Kidney glomerular epithelial cell (primary cell): Measurements from ENCODE around the gene ACVR2B.

Experiments used
- DNase-seq: peaks from one replicate; lab custom pipeline; 2025; lab: John Stamatoyannopoulos, UW

The ACVR2B gene

GRCh38 chr3:38533285-38533976 lies 79.7 kb downstream of the ACVR2B start:
- DNase-seq, result no peak

DNA sequence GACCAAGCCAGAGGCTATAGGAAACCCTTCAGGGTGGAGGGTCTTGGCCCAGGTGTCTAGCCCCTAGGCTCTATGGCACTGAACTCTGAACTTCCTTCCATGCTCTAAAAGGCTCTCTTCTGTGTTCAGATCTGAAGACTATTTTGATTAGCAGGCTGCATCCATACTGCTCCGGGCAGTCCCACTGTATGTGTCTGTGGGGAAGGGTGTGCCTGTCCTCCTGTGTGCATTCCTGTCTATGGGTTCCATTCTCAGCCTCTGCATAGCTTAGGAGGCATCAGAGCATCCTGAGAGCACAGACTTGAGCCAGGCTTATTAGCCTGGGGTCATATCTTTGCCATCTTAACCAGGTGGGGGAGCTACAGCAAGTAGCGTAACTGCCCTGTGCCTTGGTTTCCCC lies 80.5 kb downstream of the ACVR2B start:
- no peak for DNase-seq

DNA sequence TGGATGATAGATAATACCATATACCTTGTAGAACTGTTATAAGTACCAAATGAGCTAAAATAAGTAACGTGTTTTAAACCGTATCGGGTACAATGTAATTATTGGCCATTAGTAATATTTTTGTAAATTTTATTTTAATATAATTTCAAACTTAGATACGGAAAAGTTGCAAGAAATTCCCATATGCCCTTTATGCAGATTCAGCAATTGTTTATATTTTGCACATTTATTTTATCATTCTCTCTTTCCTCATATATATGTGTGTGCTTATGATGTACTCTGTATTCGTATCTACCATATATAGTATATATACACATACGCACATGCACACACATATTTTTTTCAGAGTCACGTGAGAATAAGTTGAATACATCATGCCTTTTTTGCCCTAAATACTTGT lies 80.9 kb downstream of the ACVR2B start:
- DNase-seq, result no peak

GRCh38 chr3:38536671-38537070 lies 83.0 kb downstream of the ACVR2B start:
- DNase-seq, result no peak

DNA sequence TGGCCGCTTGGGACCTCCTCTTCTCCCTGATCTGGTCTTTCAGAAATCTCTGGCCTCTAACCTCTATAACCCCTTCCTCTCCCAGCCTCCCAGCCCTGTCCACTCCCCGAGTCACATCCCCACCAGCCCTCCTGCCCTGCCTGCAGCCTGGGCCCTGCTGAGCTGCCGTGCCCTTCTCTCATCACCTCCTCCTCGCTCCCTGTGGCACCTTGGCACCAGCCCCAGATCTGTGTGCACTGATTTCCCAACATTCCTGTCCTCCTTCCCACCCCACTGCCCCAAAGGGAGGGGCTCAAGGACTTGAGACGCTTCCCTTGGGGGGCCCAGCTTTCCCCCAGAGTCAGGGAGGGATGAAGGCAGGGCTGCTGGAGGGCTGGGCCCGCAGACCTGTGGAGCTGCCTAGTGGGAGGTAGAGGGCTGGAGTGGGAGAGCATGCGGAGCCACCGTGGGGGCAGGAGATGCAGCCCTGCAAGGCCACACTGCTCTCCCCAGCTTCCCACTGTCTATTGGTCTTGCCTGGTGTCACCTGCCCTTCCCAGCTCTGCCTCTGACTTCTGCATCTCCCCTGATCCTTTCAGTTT lies 85.2 kb downstream of the ACVR2B start:
- no peak for DNase-seq

- no peak for DNase-seq
Measured at GRCh38 chr3:38541806-38542205, 88.1 kb downstream of the ACVR2B start.
